ENCODE data around the gene CORIN. TPM values are rescaled to one million over a fixed set of nuclear protein-coding genes. Genes with fewer than 3 reads are reported as not detected.

The CORIN gene
- total RNA-seq, 3 donors from 2014 or later, result not detected

DNA sequence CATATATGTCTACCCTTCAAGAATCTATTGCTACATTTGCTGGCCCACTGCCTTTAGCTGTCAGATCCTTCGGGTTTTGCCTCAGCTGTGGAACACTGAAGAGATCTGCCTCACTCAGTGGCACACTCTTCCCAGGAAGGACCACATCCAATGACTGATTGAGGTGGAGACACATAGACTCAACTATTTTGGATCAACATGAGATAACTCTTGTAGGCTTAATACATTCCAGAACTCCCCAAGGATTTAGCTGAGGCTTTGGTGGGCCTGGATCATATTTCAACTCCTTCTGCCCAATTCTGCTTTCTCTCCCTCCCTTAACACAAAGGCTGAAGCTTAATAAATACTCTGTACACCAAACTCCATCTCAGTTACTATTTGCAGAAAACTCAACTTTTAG, 100.5 kb downstream of the CORIN start:
- DNase-seq (no peak), ATAC-seq (no peak)
- peaks cover 18% of the 10 kb centered on the region for H3K9me3 Mint-ChIP-seq
- peaks cover 8% of the 10 kb centered on the region for H3K27me3 Mint-ChIP-seq (ENCODE audit: low read depth)
- H3K36me3 Mint-ChIP-seq (ENCODE audit: insufficient read depth), result no peaks in the 10 kb centered on the region
- no peaks in the 10 kb centered on the region for H3K4me1 Mint-ChIP-seq (ENCODE audit: low read depth)
- H3K4me3 Mint-ChIP-seq, result no peak overlapping the region

DNA sequence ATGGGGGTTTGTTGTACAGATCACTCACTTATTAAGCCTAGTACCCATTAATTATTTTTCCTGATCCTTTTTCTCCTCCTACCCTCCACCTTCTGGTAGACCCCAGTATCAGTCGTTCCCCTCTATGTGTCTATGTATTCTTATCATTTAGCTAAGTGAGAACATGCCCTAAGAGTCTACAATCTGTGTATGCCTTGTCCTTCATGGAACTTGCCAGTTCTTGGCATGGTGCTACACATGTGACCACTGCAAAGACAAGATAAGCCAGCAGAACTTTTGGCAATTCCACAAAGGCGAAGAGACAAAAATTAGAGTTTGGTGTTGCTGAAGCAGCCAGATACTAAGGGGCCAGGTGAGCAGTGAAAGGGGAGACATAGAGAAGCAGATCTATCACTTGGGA, 101.3 kb downstream of the CORIN start:
- Mint-ChIP-seq H3K4me1 (ENCODE audit: low read depth) (no peaks in the 10 kb centered on the region), H3K36me3 (ENCODE audit: insufficient read depth) (no peaks in the 10 kb centered on the region), H3K4me3 (no peak overlapping the region), H3K9me3 (peaks cover 18% of the 10 kb centered on the region), H3K27me3 (ENCODE audit: low read depth) (peaks cover 13% of the 10 kb centered on the region)
- DNase-seq (no peak), ATAC-seq (no peak)

GRCh38 chr4:47736146-47736545, 101.7 kb downstream of the CORIN start:
- no peak for ATAC-seq
- DNase-seq, result no peak
- no peaks in the 10 kb centered on the region for H3K36me3 Mint-ChIP-seq (ENCODE audit: insufficient read depth)
- H3K4me3 Mint-ChIP-seq, result no peak overlapping the region
- H3K27me3 Mint-ChIP-seq (ENCODE audit: low read depth), result peaks cover 15% of the 10 kb centered on the region
- H3K4me1 Mint-ChIP-seq (ENCODE audit: low read depth), result no peaks in the 10 kb centered on the region
- peaks cover 18% of the 10 kb centered on the region for H3K9me3 Mint-ChIP-seq

DNA sequence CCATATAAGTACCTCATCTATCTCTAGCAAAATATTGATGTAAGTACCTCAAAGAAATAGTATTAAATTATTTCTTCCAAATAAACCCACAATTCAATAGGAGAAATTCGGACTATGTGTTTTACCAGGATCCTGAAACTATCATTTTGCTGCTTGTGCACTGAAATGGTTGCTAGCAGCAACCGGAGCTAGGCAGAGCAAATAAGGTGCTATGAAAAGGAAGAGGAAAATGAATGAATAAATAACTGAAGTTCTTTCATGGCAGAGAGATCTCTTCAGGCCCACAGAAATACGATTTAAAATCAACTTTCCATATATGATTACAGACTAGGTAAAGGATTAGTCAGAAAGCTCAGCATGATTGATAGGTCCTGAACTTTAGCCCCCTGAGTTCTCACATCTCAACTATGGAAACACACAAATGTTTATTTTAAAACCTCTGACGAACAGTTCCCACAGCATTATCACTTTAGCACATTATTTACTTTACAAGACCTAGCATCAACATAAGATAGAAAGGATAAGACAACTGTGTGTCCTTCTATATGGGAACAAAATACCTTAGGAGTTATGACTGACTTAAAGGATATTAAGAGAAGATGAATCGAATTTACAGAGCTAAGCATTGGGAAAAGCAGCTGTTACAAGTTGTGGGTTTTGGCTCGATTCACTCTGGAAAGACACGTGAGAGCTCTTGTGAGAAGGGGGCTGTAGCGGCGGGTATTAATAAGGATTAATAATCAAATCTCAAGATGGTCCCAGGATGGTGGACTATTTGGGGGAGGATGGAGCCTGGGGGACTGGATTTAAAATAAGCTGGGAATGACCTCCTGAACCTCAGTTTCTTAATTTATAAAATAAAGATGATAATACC, 104.3 kb downstream of the CORIN start:
- DNase-seq (no peak), ATAC-seq (no peak)
- Mint-ChIP-seq H3K9me3 (peaks cover 4% of the 10 kb centered on the region), H3K4me1 (ENCODE audit: low read depth) (no peaks in the 10 kb centered on the region), H3K4me3 (no peak overlapping the region), H3K27me3 (ENCODE audit: low read depth) (peaks cover 22% of the 10 kb centered on the region), H3K36me3 (ENCODE audit: insufficient read depth) (no peaks in the 10 kb centered on the region)

- Mint-ChIP-seq H3K36me3 (ENCODE audit: insufficient read depth) (no peaks in the 10 kb centered on the region), H3K27me3 (ENCODE audit: low read depth) (peaks cover 18% of the 10 kb centered on the region), H3K4me1 (ENCODE audit: low read depth) (no peaks in the 10 kb centered on the region), H3K4me3 (no peak overlapping the region), H3K9me3 (no peaks in the 10 kb centered on the region)
- DNase-seq (no peak), ATAC-seq (no peak)
Observed at GRCh38 chr4:47731182-47731581, 106.7 kb downstream of the CORIN start.

DNA sequence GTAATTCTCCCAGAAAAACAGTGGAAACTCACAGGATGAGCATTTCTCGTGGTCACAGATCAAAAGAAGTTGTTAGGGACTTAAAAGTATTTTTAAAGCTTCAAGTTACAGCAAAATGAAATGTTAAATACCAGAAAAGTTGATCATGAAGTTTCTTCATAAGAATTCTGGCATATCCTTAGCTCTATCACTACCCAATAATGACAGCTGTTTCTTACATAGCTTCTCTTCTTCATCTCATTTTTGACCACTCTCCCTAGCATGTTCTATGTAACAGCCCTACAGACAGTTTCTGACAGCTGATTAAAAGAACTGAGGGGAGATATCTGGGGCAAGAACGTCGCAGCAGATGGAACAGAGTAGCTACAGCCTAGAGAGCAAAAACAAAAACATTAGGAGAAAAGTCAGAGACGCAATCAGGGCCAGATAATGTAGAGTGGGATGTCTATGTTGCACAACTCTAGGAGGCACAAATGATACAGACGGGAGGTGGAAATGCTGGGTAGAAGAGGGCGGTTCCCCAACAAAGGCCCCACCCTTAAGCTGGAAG, 108.7 kb downstream of the CORIN start:
- no peak for DNase-seq
- Mint-ChIP-seq H3K9me3 (no peaks in the 10 kb centered on the region), H3K27me3 (ENCODE audit: low read depth) (peaks cover 20% of the 10 kb centered on the region), H3K4me3 (no peak overlapping the region), H3K4me1 (ENCODE audit: low read depth) (no peaks in the 10 kb centered on the region), H3K36me3 (ENCODE audit: insufficient read depth) (no peaks in the 10 kb centered on the region)
- ATAC-seq, result no peak

DNA sequence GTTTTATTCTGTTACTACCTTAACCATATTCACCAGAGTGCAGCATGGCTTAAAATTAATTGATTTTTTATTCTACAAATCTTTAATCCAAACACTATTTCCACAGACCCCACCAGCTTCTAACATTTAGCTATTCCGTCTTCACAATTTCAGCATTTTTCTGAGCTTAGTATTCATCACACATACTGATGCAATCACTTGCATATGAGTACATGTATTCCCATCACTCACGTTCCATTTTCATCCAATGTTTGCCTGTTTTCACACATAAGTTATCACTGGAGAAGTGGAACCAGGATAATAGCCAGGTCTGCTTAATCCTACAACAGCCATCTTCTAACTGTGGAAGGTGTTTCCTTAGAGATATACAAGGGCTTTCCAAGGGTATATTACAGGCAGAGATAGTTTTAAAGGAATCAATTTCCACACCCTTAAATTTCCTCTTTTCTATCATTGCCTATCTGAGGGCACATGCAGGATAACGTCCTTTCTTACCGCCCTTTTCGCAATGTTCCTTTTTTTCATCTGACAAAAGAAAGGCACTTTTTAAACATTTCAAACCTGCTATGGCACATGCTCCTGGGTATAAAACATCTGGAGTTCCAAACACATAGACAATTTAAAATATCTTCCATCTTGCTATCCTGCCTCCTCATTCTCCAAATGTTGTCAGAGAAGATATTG, 115.8 kb downstream of the CORIN start:
- no peak overlapping the region for H3K4me3 Mint-ChIP-seq
- DNase-seq (no peak), ATAC-seq (no peak)
- peaks cover 15% of the 10 kb centered on the region for H3K27me3 Mint-ChIP-seq (ENCODE audit: low read depth)
- no peaks in the 10 kb centered on the region for H3K9me3 Mint-ChIP-seq
- no peaks in the 10 kb centered on the region for H3K4me1 Mint-ChIP-seq (ENCODE audit: low read depth)
- H3K36me3 Mint-ChIP-seq (ENCODE audit: insufficient read depth), result no peaks in the 10 kb centered on the region

GRCh38 chr4:47721485-47721884, 116.4 kb downstream of the CORIN start:
- no peak for DNase-seq
- H3K27me3 Mint-ChIP-seq (ENCODE audit: low read depth), result peaks cover 15% of the 10 kb centered on the region
- no peak for ATAC-seq
- H3K36me3 Mint-ChIP-seq (ENCODE audit: insufficient read depth), result no peaks in the 10 kb centered on the region
- H3K9me3 Mint-ChIP-seq, result no peaks in the 10 kb centered on the region
- no peak overlapping the region for H3K4me3 Mint-ChIP-seq
- H3K4me1 Mint-ChIP-seq (ENCODE audit: low read depth), result no peaks in the 10 kb centered on the region

- no peaks in the 10 kb centered on the region for H3K36me3 Mint-ChIP-seq (ENCODE audit: insufficient read depth)
- DNase-seq, result no peak
- no peak overlapping the region for H3K4me3 Mint-ChIP-seq
- peaks cover 14% of the 10 kb centered on the region for H3K27me3 Mint-ChIP-seq (ENCODE audit: low read depth)
- no peaks in the 10 kb centered on the region for H3K4me1 Mint-ChIP-seq (ENCODE audit: low read depth)
- H3K9me3 Mint-ChIP-seq, result no peaks in the 10 kb centered on the region
- no peak for ATAC-seq
Observed at GRCh38 chr4:47720787-47721186, 117.1 kb downstream of the CORIN start.

DNA sequence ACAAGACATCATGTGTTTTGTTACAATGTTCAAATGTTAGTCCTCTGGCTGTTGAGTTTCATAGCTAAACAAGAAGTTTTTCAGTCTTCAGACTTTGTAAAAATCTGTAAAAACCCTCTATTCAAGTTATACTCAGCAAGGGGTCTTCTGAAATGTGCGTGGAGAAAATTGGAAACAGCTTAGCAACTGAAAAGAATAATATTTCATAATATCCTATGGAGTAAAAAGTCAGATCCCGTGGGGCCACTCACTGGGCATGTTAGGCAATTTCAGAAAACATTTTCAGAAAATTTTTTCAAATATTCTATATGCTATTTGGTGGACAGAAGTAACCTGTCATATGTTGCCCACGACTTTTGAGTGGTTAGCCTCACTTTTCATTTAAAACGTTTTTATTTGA, 118.3 kb downstream of the CORIN start:
- no peak for ATAC-seq
- Mint-ChIP-seq H3K4me1 (ENCODE audit: low read depth) (no peaks in the 10 kb centered on the region), H3K4me3 (no peak overlapping the region), H3K27me3 (ENCODE audit: low read depth) (peaks cover 15% of the 10 kb centered on the region), H3K36me3 (ENCODE audit: insufficient read depth) (no peaks in the 10 kb centered on the region), H3K9me3 (no peaks in the 10 kb centered on the region)
- DNase-seq, result no peak

- ATAC-seq (no peak), DNase-seq (no peak)
- no peak overlapping the region for H3K4me3 Mint-ChIP-seq
- no peaks in the 10 kb centered on the region for H3K4me1 Mint-ChIP-seq (ENCODE audit: low read depth)
- H3K9me3 Mint-ChIP-seq, result no peaks in the 10 kb centered on the region
- H3K36me3 Mint-ChIP-seq (ENCODE audit: insufficient read depth), result no peaks in the 10 kb centered on the region
- peaks cover 15% of the 10 kb centered on the region for H3K27me3 Mint-ChIP-seq (ENCODE audit: low read depth)
Observed at GRCh38 chr4:47718696-47719095, 119.2 kb downstream of the CORIN start.

GRCh38 chr4:47717188-47717587, 120.7 kb downstream of the CORIN start:
- no peaks in the 10 kb centered on the region for H3K9me3 Mint-ChIP-seq
- H3K27me3 Mint-ChIP-seq (ENCODE audit: low read depth), result peaks cover 14% of the 10 kb centered on the region
- H3K36me3 Mint-ChIP-seq (ENCODE audit: insufficient read depth), result no peaks in the 10 kb centered on the region
- DNase-seq (no peak), ATAC-seq (no peak)
- H3K4me3 Mint-ChIP-seq, result no peak overlapping the region
- H3K4me1 Mint-ChIP-seq (ENCODE audit: low read depth), result no peaks in the 10 kb centered on the region

DNA sequence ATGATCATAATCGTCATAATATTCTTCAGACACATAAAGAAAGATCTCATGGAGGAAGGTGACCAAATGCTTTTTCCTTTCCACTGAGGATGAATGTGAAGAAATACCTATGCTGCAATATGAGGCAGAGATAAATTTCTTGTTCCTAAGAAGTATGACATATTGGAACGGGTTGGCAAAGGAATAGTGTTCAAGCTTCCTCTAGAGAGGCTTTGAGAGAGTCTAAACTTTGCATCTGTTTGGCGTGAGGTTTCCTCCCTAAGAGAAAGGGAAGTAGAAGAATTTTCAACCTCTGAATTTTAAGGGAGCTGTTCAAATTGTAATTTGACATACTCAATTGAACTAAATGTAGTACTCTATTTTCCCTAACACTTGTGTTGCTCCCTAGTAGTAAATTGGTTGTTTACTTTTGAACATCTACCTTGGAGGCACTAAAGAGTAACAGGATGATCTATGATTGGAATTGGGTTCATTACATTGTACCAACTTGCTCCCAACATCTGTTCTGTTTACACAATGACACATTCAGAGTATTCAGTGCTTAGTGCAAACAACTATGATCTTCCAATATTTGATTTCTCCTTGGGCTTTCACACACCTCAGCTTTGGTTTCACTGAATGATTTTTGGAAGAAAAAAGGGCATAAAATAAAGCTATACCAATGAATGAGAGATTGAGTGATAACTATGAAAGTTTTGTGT, 122.0 kb downstream of the CORIN start:
- Mint-ChIP-seq H3K36me3 (ENCODE audit: insufficient read depth) (no peaks in the 10 kb centered on the region), H3K27me3 (ENCODE audit: low read depth) (peaks cover 18% of the 10 kb centered on the region), H3K4me1 (ENCODE audit: low read depth) (no peaks in the 10 kb centered on the region), H3K9me3 (no peaks in the 10 kb centered on the region), H3K4me3 (no peak overlapping the region)
- no peak for DNase-seq
- no peak for ATAC-seq

DNA sequence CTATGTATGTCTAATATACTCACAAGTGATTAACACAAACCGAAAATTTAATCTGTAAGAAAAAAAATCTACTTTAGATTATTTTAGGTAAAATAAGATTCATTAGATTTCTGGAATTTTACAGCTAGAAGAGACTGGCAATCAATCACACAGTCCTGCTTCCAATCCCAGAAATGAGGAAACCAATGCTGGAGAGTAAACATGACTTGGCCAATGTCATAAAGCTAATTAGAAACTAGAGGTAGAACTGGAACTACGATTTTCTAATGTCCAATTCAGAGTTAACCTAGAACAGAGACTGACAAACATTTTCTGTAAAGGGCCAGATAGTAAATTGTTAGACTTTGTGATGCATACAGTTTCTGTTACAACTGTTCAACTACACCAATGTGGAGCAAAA, 123.6 kb downstream of the CORIN start:
- H3K27me3 Mint-ChIP-seq (ENCODE audit: low read depth), result peaks cover 24% of the 10 kb centered on the region
- H3K4me3 Mint-ChIP-seq, result no peak overlapping the region
- H3K36me3 Mint-ChIP-seq (ENCODE audit: insufficient read depth), result no peaks in the 10 kb centered on the region
- ATAC-seq (no peak), DNase-seq (no peak)
- H3K4me1 Mint-ChIP-seq (ENCODE audit: low read depth), result no peaks in the 10 kb centered on the region
- no peaks in the 10 kb centered on the region for H3K9me3 Mint-ChIP-seq
